H9 (cell line): ENCODE data around the gene RGS3. TPM values are rescaled to one million over a fixed set of nuclear protein-coding genes. Genes with fewer than 3 reads are reported as not detected.

Experiments used
- DNase-seq: peaks from one replicate; pipeline ENCODE4 v3.0.0-alpha.2; 2017
- H2AFZ ChIP-seq: one replicate; pipeline ENCODE4 v1.6.1; 2013; ENCODE audit warnings: mild to moderate bottlenecking, low read length, control low read depth, moderate library complexity
- H2AK5ac ChIP-seq: 2 replicates; pipeline ENCODE4 v1.6.1; 2013; ENCODE audit warnings: low read length, control low read depth, mixed read lengths; ENCODE audit not compliant: insufficient read length
- H2BK120ac ChIP-seq: one replicate; pipeline ENCODE4 v1.6.1; 2013; ENCODE audit warnings: low read depth, mild to moderate bottlenecking, low read length, control low read depth, inconsistent platforms; ENCODE audit not compliant: poor library complexity, severe bottlenecking
- H2BK12ac ChIP-seq: 2 replicates; pipeline ENCODE4 v1.6.1; 2013; ENCODE audit warnings: low read length, control low read depth, mixed read lengths, low read depth; ENCODE audit not compliant: insufficient read length
- H2BK15ac ChIP-seq: 2 replicates; pipeline ENCODE4 v1.6.1; 2013; ENCODE audit warnings: low read depth, low read length, control low read depth
- H2BK20ac ChIP-seq: one replicate; pipeline ENCODE4 v1.6.1; 2013; ENCODE audit warnings: low read depth, mild to moderate bottlenecking, low read length, control low read depth, inconsistent platforms; ENCODE audit not compliant: poor library complexity, severe bottlenecking
- H2BK5ac ChIP-seq: 2 replicates; pipeline ENCODE4 v1.6.1; 2013; ENCODE audit warnings: low read length, control low read depth, mixed read lengths; ENCODE audit not compliant: insufficient read length
- H3K14ac ChIP-seq: 2 replicates; pipeline ENCODE4 v1.6.1; 2013; ENCODE audit warnings: low read length, control low read depth; ENCODE audit not compliant: insufficient read depth
- H3K18ac ChIP-seq: 2 replicates; pipeline ENCODE4 v1.6.1; 2013; ENCODE audit warnings: low read depth, mild to moderate bottlenecking, mixed read lengths, low read length, control low read depth; ENCODE audit not compliant: insufficient read length
- H3K23ac ChIP-seq: 2 replicates; pipeline ENCODE4 v1.6.1; 2013; ENCODE audit warnings: low read length, control low read depth, mixed read lengths, low read depth; ENCODE audit not compliant: insufficient read length
- H3K23me2 ChIP-seq: 2 replicates; pipeline ENCODE4 v1.6.1; 2013; ENCODE audit warnings: low read depth, mild to moderate bottlenecking, mixed read lengths, low read length, control low read depth; ENCODE audit not compliant: insufficient read length, poor library complexity, severe bottlenecking
- H3K27ac ChIP-seq: 2 replicates; pipeline ENCODE4 v1.5.1; 2013; ENCODE audit warnings: low read length, control low read depth, mixed read lengths, low read depth; ENCODE audit not compliant: insufficient read length
- H3K27me3 ChIP-seq: 2 replicates; pipeline ENCODE4 v1.6.1; 2013; ENCODE audit warnings: low read length, control low read depth, inconsistent platforms; ENCODE audit not compliant: insufficient read depth
- H3K4ac ChIP-seq: 2 replicates; pipeline ENCODE4 v1.6.1; 2013; ENCODE audit warnings: low read depth, mild to moderate bottlenecking, control low read depth, inconsistent platforms, low read length, moderate library complexity
- H3K4me1 ChIP-seq: 2 replicates; pipeline ENCODE4 v1.6.1; 2013; ENCODE audit warnings: low read length, control low read depth, inconsistent platforms; ENCODE audit not compliant: insufficient read depth
- H3K4me2 ChIP-seq: 2 replicates; pipeline ENCODE4 v1.6.1; 2013; ENCODE audit warnings: low read length, control low read depth, mixed read lengths; ENCODE audit not compliant: insufficient read length, insufficient read depth
- H3K56ac ChIP-seq: 2 replicates; pipeline ENCODE4 v1.6.1; 2013; ENCODE audit warnings: low read depth, mild to moderate bottlenecking, mixed read lengths, low read length, control low read depth; ENCODE audit not compliant: insufficient read length
- H3K79me1 ChIP-seq: 2 replicates; pipeline ENCODE4 v1.6.1; 2013; ENCODE audit warnings: low read depth, mild to moderate bottlenecking, moderate library complexity, low read length, control low read depth, inconsistent platforms; ENCODE audit not compliant: insufficient read depth, poor library complexity, severe bottlenecking
- H3K79me2 ChIP-seq: 2 replicates; pipeline ENCODE4 v1.6.1; 2013; ENCODE audit warnings: low read length, control low read depth, inconsistent platforms; ENCODE audit not compliant: insufficient read depth
- H3K9ac ChIP-seq: 2 replicates; pipeline ENCODE4 v1.6.1; 2013; ENCODE audit warnings: low read length, control low read depth, mixed read lengths; ENCODE audit not compliant: insufficient read length; ENCODE audit errors: extremely low read depth
- H3K9me3 ChIP-seq: one replicate; pipeline ENCODE4 v1.6.1; 2013; ENCODE audit warnings: low read depth, low read length, inconsistent platforms; ENCODE audit not compliant: control insufficient read depth
- H3T11ph ChIP-seq: one replicate; pipeline ENCODE4 v1.6.1; 2013; ENCODE audit warnings: mild to moderate bottlenecking, low read length, control low read depth, inconsistent platforms
- H4K20me1 ChIP-seq: one replicate; pipeline ENCODE4 v1.6.1; 2013; ENCODE audit not compliant: control insufficient read depth, insufficient read length, insufficient read depth
- H4K5ac ChIP-seq: 2 replicates; pipeline ENCODE4 v1.6.1; 2013; ENCODE audit warnings: low read depth, mild to moderate bottlenecking, mixed read lengths, low read length, control low read depth; ENCODE audit not compliant: insufficient read length
- H4K8ac ChIP-seq: replicated peaks from 2 replicates; pipeline ENCODE4 v1.6.1; 2013; ENCODE audit warnings: low read length, control low read depth, mixed read lengths, low read depth; ENCODE audit not compliant: insufficient read length
- H4K91ac ChIP-seq: 2 replicates; pipeline ENCODE4 v1.6.1; 2013; ENCODE audit warnings: low read depth, mild to moderate bottlenecking, moderate library complexity, mixed read lengths, low read length, control low read depth; ENCODE audit not compliant: insufficient read length
- H3K27ac Mint-ChIP-seq, 3 experiments: 2 replicates in 2 of 3; 3 replicates in 1 of 3; pipeline ENCODE4 v1.8.0; 2020 to 2021; ENCODE audit warnings: mixed read lengths in 3 of 3, mild to moderate bottlenecking in 1 of 3, moderate library complexity in 1 of 3
- H3K27me3 Mint-ChIP-seq: 2 replicates; pipeline ENCODE4 v1.8.0; 2021; ENCODE audit warnings: low read depth, mild to moderate bottlenecking, moderate library complexity, mixed read lengths
- H3K36me3 Mint-ChIP-seq, 3 experiments: 2 replicates in 2 of 3; 3 replicates in 1 of 3; pipeline ENCODE4 v1.8.0; 2020 to 2021; ENCODE audit warnings: low read depth in 3 of 3, mixed read lengths in 3 of 3; ENCODE audit not compliant: insufficient read depth in 1 of 3
- H3K4me1 Mint-ChIP-seq, 2 experiments: 2 replicates each; pipeline ENCODE4 v1.8.0; 2020; ENCODE audit warnings: mixed read lengths in 2 of 2
- H3K4me3 Mint-ChIP-seq, 2 experiments: 2 replicates in 1 of 2; 3 replicates in 1 of 2; pipeline ENCODE4 v1.8.0; 2020 to 2021; ENCODE audit warnings: mild to moderate bottlenecking in 2 of 2, mixed read lengths in 2 of 2, moderate library complexity in 1 of 2
- H3K9me3 Mint-ChIP-seq, 2 experiments: 2 replicates in 1 of 2; 3 replicates in 1 of 2; pipeline ENCODE4 v1.8.0; 2020; ENCODE audit warnings: mild to moderate bottlenecking in 2 of 2, mixed read lengths in 2 of 2, moderate library complexity in 1 of 2
- WGBS: extraction: QIAGEN DNeasy Blood & Tissue Kit; methylation state at CpG from one replicate; pipeline ENCODE4 v1.1.7; 2013; ENCODE audit warnings: missing lambda C conversion rate, low lambda C conversion rate, mixed read lengths; ENCODE audit not compliant: insufficient read length; ENCODE audit errors: extremely low coverage; 5-methylcytosine and 5-hydroxymethylcytosine counted together
- total RNA-seq: library from RNA; stranded (reverse); gene quantifications from 2 replicates; pipeline ENCODE4 v1.2.1, GENCODE V29; 2021
- TF ChIP-seq, protein P1 (sequence below): fragments of 200-600 bp; sonication (generic); conservative IDR thresholded peaks from 3 replicates; pipeline ENCODE4 v1.8.0; 2021; ENCODE audit warnings: antibody characterized with exemption, mild to moderate bottlenecking

RGS3 gene
- total RNA-seq, 1 experiment from 2014 or later, result 13.9 TPM

DNA sequence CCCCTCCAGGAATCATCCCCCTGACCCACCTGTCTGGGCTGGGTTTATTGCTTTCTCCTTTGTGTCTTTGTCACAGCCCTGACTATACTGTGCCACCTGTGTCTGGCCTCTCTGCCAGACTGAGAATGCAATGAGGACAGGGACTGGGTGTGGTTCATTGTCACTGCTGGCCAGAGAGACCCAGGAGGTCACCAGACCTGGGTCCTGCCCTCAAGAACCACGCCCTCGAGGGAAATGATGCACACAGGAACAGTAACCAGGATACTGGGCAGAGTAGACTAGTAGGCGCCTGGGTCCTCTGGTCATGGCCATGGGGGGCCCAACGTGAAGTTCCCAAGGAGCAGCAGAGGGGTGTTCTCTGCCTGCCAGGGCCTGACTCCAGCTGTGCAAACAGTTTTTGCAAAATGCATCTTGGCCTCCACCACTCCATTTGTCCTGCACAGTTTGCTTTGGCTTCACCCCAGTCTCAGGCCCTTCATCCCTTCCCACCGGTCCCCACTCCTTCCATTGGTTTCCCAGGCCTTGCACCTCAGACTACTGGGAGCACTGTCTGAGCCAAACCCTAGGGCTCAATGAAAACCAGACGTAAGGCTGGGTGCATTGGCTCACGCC is 17.8 kb downstream of the RGS3 start:
- Histone ChIP-seq H2BK15ac (no peak overlapping the region), H3K56ac (no peak overlapping the region), H3K23me2 (no peaks in the 10 kb centered on the region), H3K79me1 (no peaks in the 10 kb centered on the region), H3K27me3 (no peaks in the 10 kb centered on the region), H3K79me2 (no peaks in the 10 kb centered on the region), H3T11ph (no peak overlapping the region), H4K5ac (no peak overlapping the region), H3K4me1 (peaks cover 7% of the 10 kb centered on the region), H2BK20ac (no peak overlapping the region), H2BK120ac (no peak overlapping the region), H3K9ac (no peak overlapping the region), H2BK5ac (no peak overlapping the region), H2AK5ac (no peak overlapping the region), H4K8ac (no peak overlapping the region), H3K27ac (no peak overlapping the region), H3K18ac (no peak overlapping the region), H3K9me3 (no peaks in the 10 kb centered on the region), H4K91ac (no peak overlapping the region), H3K14ac (no peak overlapping the region), H4K20me1 (no peaks in the 10 kb centered on the region), H3K23ac (no peak overlapping the region), H2BK12ac (no peak overlapping the region), H2AFZ (no peak overlapping the region), H3K4ac (no peak overlapping the region), H3K4me2 (no peak overlapping the region)
- no peak for DNase-seq
- WGBS, result no CpG with 5 or more reads among the region's 7 CpGs
- TF ChIP-seq, protein P1, sequence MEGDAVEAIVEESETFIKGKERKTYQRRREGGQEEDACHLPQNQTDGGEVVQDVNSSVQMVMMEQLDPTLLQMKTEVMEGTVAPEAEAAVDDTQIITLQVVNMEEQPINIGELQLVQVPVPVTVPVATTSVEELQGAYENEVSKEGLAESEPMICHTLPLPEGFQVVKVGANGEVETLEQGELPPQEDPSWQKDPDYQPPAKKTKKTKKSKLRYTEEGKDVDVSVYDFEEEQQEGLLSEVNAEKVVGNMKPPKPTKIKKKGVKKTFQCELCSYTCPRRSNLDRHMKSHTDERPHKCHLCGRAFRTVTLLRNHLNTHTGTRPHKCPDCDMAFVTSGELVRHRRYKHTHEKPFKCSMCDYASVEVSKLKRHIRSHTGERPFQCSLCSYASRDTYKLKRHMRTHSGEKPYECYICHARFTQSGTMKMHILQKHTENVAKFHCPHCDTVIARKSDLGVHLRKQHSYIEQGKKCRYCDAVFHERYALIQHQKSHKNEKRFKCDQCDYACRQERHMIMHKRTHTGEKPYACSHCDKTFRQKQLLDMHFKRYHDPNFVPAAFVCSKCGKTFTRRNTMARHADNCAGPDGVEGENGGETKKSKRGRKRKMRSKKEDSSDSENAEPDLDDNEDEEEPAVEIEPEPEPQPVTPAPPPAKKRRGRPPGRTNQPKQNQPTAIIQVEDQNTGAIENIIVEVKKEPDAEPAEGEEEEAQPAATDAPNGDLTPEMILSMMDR, result no peak
- Mint-ChIP-seq H3K36me3 (peaks cover 0 to 3% (median 0%) of the 10 kb centered on the region in 3 experiments; a peak in 1 of 7 replicates), H3K9me3 (no peaks in the 10 kb centered on the region), H3K4me3 (no peak overlapping the region), H3K4me1 (peaks cover 12 to 24% of the 10 kb centered on the region in 2 experiments), H3K27ac (no peak overlapping the region), H3K27me3 (peaks cover 2% of the 10 kb centered on the region; the same call in 1 of the 2 replicates)
